Esophagus muscularis mucosa (tissue), 4 donors: Measurements from ENCODE around the gene MINK1. TPM values are rescaled to one million over a fixed set of nuclear protein-coding genes. Genes with fewer than 3 reads are reported as not detected.
A peak's percentile ranks its signal among the peaks of the same experiment; 100 is the strongest.

ENCODE experiments used
- DNase-seq: peaks from one replicate; pipeline ENCODE4 v3.0.0-alpha.2; 2017; ENCODE audit errors: extremely low spot score
- H3K27ac ChIP-seq, 4 donors: fragments of 200-600 bp; sonication (generic); replicated peaks in 1 of 4; 1 replicate in 3 of 4; 2 replicates in 1 of 4; pipeline ENCODE4 v1.5.1; 2016 to 2019; ENCODE audit warnings: mild to moderate bottlenecking in 1 of 4
- H3K27me3 ChIP-seq, 4 donors: fragments of 200-600 bp; sonication (generic); one replicate each; pipeline versions ENCODE4 v1.5.1 to v1.6.0; 2016 to 2019
- H3K36me3 ChIP-seq, 4 donors: fragments of 200-600 bp; sonication (generic); one replicate each; pipeline ENCODE4 v1.5.1; 2016 to 2019
- H3K4me1 ChIP-seq, 4 donors: fragments of 200-600 bp; sonication (generic); one replicate each; pipeline ENCODE4 v1.5.1; 2016 to 2019
- H3K4me3 ChIP-seq, 4 donors: fragments of 200-600 bp; sonication (generic); 1 replicate in 2 of 4; 2 replicates in 2 of 4; pipeline ENCODE4 v1.5.1; 2016 to 2019; ENCODE audit warnings: mild to moderate bottlenecking in 4 of 4, moderate library complexity in 1 of 4
- H3K9me3 ChIP-seq, 4 donors: fragments of 200-600 bp; sonication (generic); 1 replicate in 3 of 4; 2 replicates in 1 of 4; pipeline ENCODE4 v1.5.1; 2016 to 2019
- CTCF ChIP-seq, 3 experiments: fragments of 200-600 bp in 2 of 3; fragments of 450-650 bp in 1 of 3; sonication (generic) in 2 of 3; IDR thresholded peaks; one replicate each; pipeline ENCODE4 v1.5.1; 2017 to 2019; ENCODE audit warnings: antibody characterized with exemption in 3 of 3, mild to moderate bottlenecking in 2 of 3, moderate library complexity in 1 of 3
- EP300 ChIP-seq: sonication (generic); formaldehyde crosslinking; IDR thresholded peaks from one replicate; pipeline ENCODE4 v1.6.1; 2017; ENCODE audit warnings: antibody characterized with exemption
- POLR2A ChIP-seq: fragments of 450-650 bp; IDR thresholded peaks from one replicate; pipeline ENCODE4 v1.6.1; 2017; ENCODE audit warnings: antibody characterized with exemption, moderate library complexity, mild to moderate bottlenecking, low read depth
- POLR2AphosphoS5 ChIP-seq, 2 donors: sonication (generic); formaldehyde crosslinking; IDR thresholded peaks; one replicate each; pipeline ENCODE4 v1.6.1; 2017; ENCODE audit warnings: antibody characterized with exemption in 2 of 2
- WGBS: methylation state at CpG from one replicate; pipeline ENCODE4 v1.1.5; 2018; 5-methylcytosine and 5-hydroxymethylcytosine counted together
- intact Hi-C: fragments of 100-400 bp; cut with DNase I; formaldehyde crosslinking; loops from one replicate; pipeline ENCODE4 v1.15.1; 2023
- total RNA-seq, 4 donors: library from RNA; depleted of rRNA; stranded (reverse); fragments of >200 nt; gene quantifications; one replicate each; pipeline versions ENCODE4 v1.1.0 to v1.2.1, GENCODE V29; 2016

Gene MINK1
- total RNA-seq, 4 donors from 2014 or later = 28.8 to 55.2 (median 38.8) TPM

DNA sequence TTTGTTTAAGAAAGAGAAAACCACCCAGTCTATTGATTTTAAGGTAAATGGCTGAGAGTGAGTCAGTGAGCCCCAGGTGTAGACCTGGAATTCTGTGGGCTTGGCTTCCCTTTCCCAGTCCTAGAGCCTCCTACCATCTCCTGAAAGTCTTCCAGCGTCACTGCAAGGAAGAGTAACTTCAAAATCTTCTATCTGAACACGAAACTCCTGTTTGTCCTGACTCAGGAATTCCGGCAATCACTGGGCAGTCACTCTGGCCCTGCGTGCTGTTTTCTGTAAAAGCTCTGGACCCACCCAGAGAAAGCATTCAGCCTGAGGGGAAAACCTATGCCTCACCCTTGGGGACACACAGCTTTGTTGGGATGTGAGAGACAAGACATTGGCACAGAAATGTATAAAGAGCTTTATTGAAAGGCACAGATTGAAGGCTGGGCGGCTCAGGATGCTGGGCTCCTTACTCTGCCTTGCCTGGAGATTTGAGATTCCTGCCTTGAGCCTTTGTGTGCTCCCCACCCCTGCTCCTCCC, 15.9 kb downstream of the MINK1 start:
- Histone ChIP-seq H3K27me3 (no peaks in the 10 kb centered on the region), H3K9me3 (no peaks in the 10 kb centered on the region), H3K27ac (peak overlapping the region in 2 of 4 donors; percentile 13 to 39), H3K4me3 (no peak overlapping the region), H3K36me3 (peaks cover 0 to 4% (median under 1%) of the 10 kb centered on the region in 4 donors), H3K4me1 (peaks cover 18 to 54% (median 38%) of the 10 kb centered on the region in 4 donors)
- no peak for TF ChIP-seq EP300
- TF ChIP-seq CTCF (IDR thresholded peaks at IDR 0.05) = no peak
- no peak for TF ChIP-seq POLR2A
- no peak for TF ChIP-seq POLR2AphosphoS5 (IDR thresholded peaks at IDR 0.05)
- DNase-seq = no peak
- 68% methylated on average over 5 of the region's 5 CpGs for WGBS
- intact Hi-C loops = no loop called here

- WGBS = 91% methylated on average over 2 of the region's 2 CpGs
- Histone ChIP-seq H3K4me1 (peaks cover 18 to 54% (median 38%) of the 10 kb centered on the region in 4 donors), H3K4me3 (no peak overlapping the region), H3K27me3 (no peaks in the 10 kb centered on the region), H3K27ac (no peak overlapping the region), H3K36me3 (peaks cover 0 to 10% (median 3%) of the 10 kb centered on the region in 4 donors), H3K9me3 (no peaks in the 10 kb centered on the region)
- TF ChIP-seq EP300 (no peak), POLR2A (no peak), POLR2AphosphoS5 (IDR thresholded peaks at IDR 0.05) (no peak), CTCF (IDR thresholded peaks at IDR 0.05) (no peak)
- no peak for DNase-seq
- intact Hi-C loops = no loop called here
Observed at GRCh38 chr17:4850246-4850645, 17.1 kb downstream of the MINK1 start.

GRCh38 chr17:4851084-4851483, 17.9 kb downstream of the MINK1 start:
- intact Hi-C loops = no loop called here
- H3K27me3 ChIP-seq = no peaks in the 10 kb centered on the region
- peaks cover 0 to 10% (median 4%) of the 10 kb centered on the region in 4 donors for H3K36me3 ChIP-seq
- no peak overlapping the region for H3K4me3 ChIP-seq
- no peak for DNase-seq
- 95% methylated on average over 3 of the region's 3 CpGs for WGBS
- no peak overlapping the region for H3K27ac ChIP-seq
- no peaks in the 10 kb centered on the region for H3K9me3 ChIP-seq
- peaks cover 18 to 48% (median 35%) of the 10 kb centered on the region in 4 donors for H3K4me1 ChIP-seq
- no peak for TF ChIP-seq EP300

DNA sequence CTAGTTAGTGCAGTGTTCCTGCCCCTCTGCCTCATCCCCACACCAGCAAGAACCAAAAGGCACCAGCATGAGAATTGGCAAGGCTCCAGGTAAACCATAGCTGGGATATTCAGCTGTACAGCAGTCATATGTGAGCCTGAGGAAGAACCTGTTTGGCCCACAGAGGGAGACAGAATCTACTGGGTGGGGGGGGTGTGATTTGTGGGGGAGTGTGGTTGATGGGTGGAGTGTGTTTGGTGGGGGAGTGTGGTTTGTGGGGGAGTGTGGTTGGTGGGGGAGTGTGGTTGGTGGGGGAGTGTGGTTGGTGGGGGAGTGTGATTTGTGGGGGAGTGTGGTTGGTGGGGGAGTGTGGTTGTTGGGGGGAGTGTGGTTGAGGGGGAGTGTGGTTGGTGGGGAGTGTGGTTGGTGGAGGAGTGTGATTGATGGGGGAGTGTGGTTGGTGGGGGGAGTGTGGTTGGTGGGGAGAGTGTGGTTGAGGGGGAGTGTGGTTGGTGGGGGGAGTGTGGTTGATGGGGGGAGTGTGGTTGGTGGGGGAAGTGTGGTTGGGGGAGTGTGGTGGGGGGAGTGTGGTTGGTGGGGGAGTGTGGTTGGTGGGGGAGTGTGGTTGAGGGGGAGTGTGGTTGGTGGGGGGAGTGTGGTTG, 19.5 kb downstream of the MINK1 start:
- DNase-seq = no peak
- H3K27me3 ChIP-seq = no peaks in the 10 kb centered on the region
- TF ChIP-seq EP300 (no peak), POLR2A (no peak), CTCF (IDR thresholded peaks at IDR 0.05) (no peak), POLR2AphosphoS5 (IDR thresholded peaks at IDR 0.05) (no peak)
- H3K27ac ChIP-seq = no peak overlapping the region
- H3K36me3 ChIP-seq = peaks cover 0 to 15% (median 6%) of the 10 kb centered on the region in 4 donors
- intact Hi-C loops = no loop called here
- H3K4me3 ChIP-seq = no peak overlapping the region
- no peaks in the 10 kb centered on the region for H3K9me3 ChIP-seq
- peaks cover 31 to 48% (median 40%) of the 10 kb centered on the region in 4 donors for H3K4me1 ChIP-seq

DNA sequence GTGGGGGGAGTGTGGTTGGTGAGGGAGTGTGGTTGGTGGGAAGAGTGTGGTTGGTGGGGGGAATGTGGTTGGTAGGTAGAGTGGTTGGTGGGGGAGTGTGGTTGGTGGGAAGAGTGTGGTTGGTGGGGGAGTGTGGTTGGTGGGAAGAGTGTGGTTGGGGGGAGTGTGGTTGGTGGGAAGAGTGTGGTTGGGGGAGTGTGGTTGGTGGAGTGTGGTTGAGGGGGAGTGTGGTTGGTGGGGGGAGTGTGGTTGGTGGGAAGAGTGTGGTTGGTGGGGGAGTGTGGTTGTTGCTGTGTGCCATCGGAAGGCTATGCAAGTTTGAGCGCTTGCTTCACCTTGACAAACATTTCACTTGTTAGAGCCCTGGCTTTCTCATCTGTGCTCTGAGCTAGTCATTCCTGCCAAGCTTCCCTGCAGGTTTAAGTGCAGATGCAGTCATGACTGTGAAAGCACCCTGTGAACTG, 20.1 kb downstream of the MINK1 start:
- DNase-seq = no peak
- no peak for TF ChIP-seq CTCF (IDR thresholded peaks at IDR 0.05)
- no peak for TF ChIP-seq EP300
- no peak for TF ChIP-seq POLR2A
- TF ChIP-seq POLR2AphosphoS5 (IDR thresholded peaks at IDR 0.05) = no peak
- Histone ChIP-seq H3K9me3 (no peaks in the 10 kb centered on the region), H3K27me3 (no peaks in the 10 kb centered on the region), H3K4me1 (peaks cover 36 to 49% (median 42%) of the 10 kb centered on the region in 4 donors), H3K27ac (no peak overlapping the region), H3K4me3 (no peak overlapping the region), H3K36me3 (peaks cover 0 to 15% (median 6%) of the 10 kb centered on the region in 4 donors)
- intact Hi-C loops = no loop called here
- WGBS = 78% methylated on average over 2 of the region's 2 CpGs
